ENCODE data around the gene FXR1.

- no peak for TF ChIP-seq SUZ12 (IDR thresholded peaks at IDR 0.05; ENCODE audit: extremely low read depth, insufficient read depth, insufficient read length)
- TF ChIP-seq YY1 (IDR thresholded peaks at IDR 0.05; ENCODE audit: insufficient read depth, insufficient read length), result no peak
- no peak for TF ChIP-seq ZNF274 (IDR thresholded peaks at IDR 0.05; ENCODE audit: low read depth, low read length)
These were observed 50.1 kb downstream of the FXR1 start for GRCh38 chr3:180962530-180962929.

Measured in NT2/D1 (cell line).